Esophagus muscularis mucosa (tissue), 4 donors: ENCODE results near the gene TRPV6. TPM values are rescaled to one million over a fixed set of nuclear protein-coding genes. Genes with fewer than 3 reads are reported as not detected.

Experiments used
- DNase-seq: peaks from one replicate; pipeline ENCODE4 v3.0.0-alpha.2; 2017; ENCODE audit errors: extremely low spot score
- H3K27ac ChIP-seq, 4 donors: fragments of 200-600 bp; sonication (generic); replicated peaks in 1 of 4; 1 replicate in 3 of 4; 2 replicates in 1 of 4; pipeline ENCODE4 v1.5.1; 2016 to 2019; ENCODE audit warnings: mild to moderate bottlenecking in 1 of 4
- H3K27me3 ChIP-seq, 4 donors: fragments of 200-600 bp; sonication (generic); one replicate each; pipeline versions ENCODE4 v1.5.1 to v1.6.0; 2016 to 2019
- H3K36me3 ChIP-seq, 4 donors: fragments of 200-600 bp; sonication (generic); one replicate each; pipeline ENCODE4 v1.5.1; 2016 to 2019
- H3K4me1 ChIP-seq, 4 donors: fragments of 200-600 bp; sonication (generic); one replicate each; pipeline ENCODE4 v1.5.1; 2016 to 2019
- H3K4me3 ChIP-seq, 4 donors: fragments of 200-600 bp; sonication (generic); 1 replicate in 2 of 4; 2 replicates in 2 of 4; pipeline ENCODE4 v1.5.1; 2016 to 2019; ENCODE audit warnings: mild to moderate bottlenecking in 4 of 4, moderate library complexity in 1 of 4
- H3K9me3 ChIP-seq, 4 donors: fragments of 200-600 bp; sonication (generic); 1 replicate in 3 of 4; 2 replicates in 1 of 4; pipeline ENCODE4 v1.5.1; 2016 to 2019
- EP300 ChIP-seq: sonication (generic); formaldehyde crosslinking; IDR thresholded peaks from one replicate; pipeline ENCODE4 v1.6.1; 2017; ENCODE audit warnings: antibody characterized with exemption
- POLR2A ChIP-seq: fragments of 450-650 bp; IDR thresholded peaks from one replicate; pipeline ENCODE4 v1.6.1; 2017; ENCODE audit warnings: antibody characterized with exemption, moderate library complexity, mild to moderate bottlenecking, low read depth
- POLR2AphosphoS5 ChIP-seq, 2 donors: sonication (generic); formaldehyde crosslinking; IDR thresholded peaks; one replicate each; pipeline ENCODE4 v1.6.1; 2017; ENCODE audit warnings: antibody characterized with exemption in 2 of 2
- WGBS: methylation state at CpG from one replicate; pipeline ENCODE4 v1.1.5; 2018; 5-methylcytosine and 5-hydroxymethylcytosine counted together
- intact Hi-C: fragments of 100-400 bp; cut with DNase I; formaldehyde crosslinking; loops from one replicate; pipeline ENCODE4 v1.15.1; 2023
- total RNA-seq, 4 donors: library from RNA; depleted of rRNA; stranded (reverse); fragments of >200 nt; gene quantifications; one replicate each; pipeline versions ENCODE4 v1.1.0 to v1.2.1, GENCODE V29; 2016
- TF ChIP-seq, protein P1 (sequence below), 3 experiments: fragments of 200-600 bp in 2 of 3; fragments of 450-650 bp in 1 of 3; sonication (generic) in 2 of 3; IDR thresholded peaks; one replicate each; pipeline ENCODE4 v1.5.1; 2017 to 2019; ENCODE audit warnings: antibody characterized with exemption in 3 of 3, mild to moderate bottlenecking in 2 of 3, moderate library complexity in 1 of 3

The TRPV6 gene
- total RNA-seq, 4 donors from 2014 or later, result not detected

DNA sequence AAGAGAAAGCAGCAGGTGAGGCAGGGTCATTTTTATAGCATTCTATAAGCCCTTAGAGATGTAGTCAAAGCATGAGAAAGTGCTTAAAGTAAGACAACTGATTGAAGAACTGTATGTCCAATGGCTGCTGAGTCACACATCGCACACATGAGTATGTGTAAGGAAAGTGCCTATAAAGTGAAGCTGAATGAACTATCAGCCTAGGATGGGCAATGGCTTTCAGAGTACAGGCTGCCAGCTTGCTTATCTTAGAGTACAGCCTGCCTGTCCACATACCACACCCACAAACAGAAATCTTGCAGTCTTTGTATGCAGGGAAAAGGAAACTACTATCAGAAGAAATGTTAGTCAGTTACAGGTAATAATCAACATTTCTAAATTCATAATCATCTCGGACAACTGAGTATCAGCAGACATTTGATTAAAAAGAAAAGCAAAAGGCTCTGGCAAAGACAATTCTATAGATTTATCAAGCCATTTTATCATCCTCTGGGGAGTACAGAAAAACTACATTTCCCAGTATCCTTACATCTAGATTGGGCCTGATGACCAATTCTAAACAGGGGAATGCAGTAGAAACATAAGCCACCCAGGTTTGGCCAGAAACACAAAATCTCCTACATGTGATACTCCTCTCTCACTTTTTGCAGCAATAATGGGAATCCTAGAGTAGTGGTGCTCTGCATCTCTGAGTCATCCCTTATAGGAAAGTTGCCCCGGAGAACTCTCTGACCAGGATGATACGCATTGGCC is 46.9 kb downstream of the TRPV6 start:
- H3K36me3 ChIP-seq, result no peaks in the 10 kb centered on the region
- H3K4me1 ChIP-seq, result no peaks in the 10 kb centered on the region
- WGBS, result 69% methylated on average over 4 of the region's 4 CpGs
- no peak overlapping the region for H3K27ac ChIP-seq
- peaks cover 0 to 6% (median 0%) of the 10 kb centered on the region in 4 donors for H3K27me3 ChIP-seq
- TF ChIP-seq EP300, result no peak
- TF ChIP-seq POLR2AphosphoS5 (IDR thresholded peaks at IDR 0.05), result no peak
- TF ChIP-seq, protein P1, sequence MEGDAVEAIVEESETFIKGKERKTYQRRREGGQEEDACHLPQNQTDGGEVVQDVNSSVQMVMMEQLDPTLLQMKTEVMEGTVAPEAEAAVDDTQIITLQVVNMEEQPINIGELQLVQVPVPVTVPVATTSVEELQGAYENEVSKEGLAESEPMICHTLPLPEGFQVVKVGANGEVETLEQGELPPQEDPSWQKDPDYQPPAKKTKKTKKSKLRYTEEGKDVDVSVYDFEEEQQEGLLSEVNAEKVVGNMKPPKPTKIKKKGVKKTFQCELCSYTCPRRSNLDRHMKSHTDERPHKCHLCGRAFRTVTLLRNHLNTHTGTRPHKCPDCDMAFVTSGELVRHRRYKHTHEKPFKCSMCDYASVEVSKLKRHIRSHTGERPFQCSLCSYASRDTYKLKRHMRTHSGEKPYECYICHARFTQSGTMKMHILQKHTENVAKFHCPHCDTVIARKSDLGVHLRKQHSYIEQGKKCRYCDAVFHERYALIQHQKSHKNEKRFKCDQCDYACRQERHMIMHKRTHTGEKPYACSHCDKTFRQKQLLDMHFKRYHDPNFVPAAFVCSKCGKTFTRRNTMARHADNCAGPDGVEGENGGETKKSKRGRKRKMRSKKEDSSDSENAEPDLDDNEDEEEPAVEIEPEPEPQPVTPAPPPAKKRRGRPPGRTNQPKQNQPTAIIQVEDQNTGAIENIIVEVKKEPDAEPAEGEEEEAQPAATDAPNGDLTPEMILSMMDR (IDR thresholded peaks at IDR 0.05), result no peak
- TF ChIP-seq POLR2A, result no peak
- DNase-seq, result no peak
- H3K4me3 ChIP-seq, result no peak overlapping the region
- intact Hi-C loops, result no loop called here
- no peaks in the 10 kb centered on the region for H3K9me3 ChIP-seq

DNA sequence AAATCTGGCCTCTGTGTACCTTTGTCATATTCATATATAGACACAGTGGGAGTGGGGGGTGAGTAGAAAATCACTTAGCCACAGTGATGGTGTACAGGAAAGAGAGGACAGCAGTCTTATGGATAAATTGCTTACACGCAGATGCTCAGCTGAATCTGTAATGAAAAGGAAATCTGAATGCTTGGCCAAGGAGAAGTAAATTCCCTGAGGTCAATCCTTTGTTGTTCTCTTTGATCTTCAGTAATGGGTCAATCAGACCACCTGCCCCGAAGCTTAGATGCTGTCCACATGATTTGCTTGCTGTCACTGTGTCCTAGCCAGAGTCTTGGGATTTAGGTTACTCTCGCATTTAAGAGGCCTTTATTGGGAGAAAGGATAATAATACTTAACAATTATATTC is 49.1 kb downstream of the TRPV6 start:
- H3K27me3 ChIP-seq, result peaks cover 0 to 6% (median 0%) of the 10 kb centered on the region in 4 donors
- no peaks in the 10 kb centered on the region for H3K9me3 ChIP-seq
- H3K4me3 ChIP-seq, result no peak overlapping the region
- H3K36me3 ChIP-seq, result no peaks in the 10 kb centered on the region
- WGBS, result 82% methylated on average over 3 of the region's 3 CpGs
- no peaks in the 10 kb centered on the region for H3K4me1 ChIP-seq
- intact Hi-C loops, result no loop called here
- no peak overlapping the region for H3K27ac ChIP-seq
- DNase-seq, result no peak
- no peak for TF ChIP-seq POLR2A
- TF ChIP-seq, protein P1 (IDR thresholded peaks at IDR 0.05), result no peak
- TF ChIP-seq EP300, result no peak
- TF ChIP-seq POLR2AphosphoS5 (IDR thresholded peaks at IDR 0.05), result no peak

DNA sequence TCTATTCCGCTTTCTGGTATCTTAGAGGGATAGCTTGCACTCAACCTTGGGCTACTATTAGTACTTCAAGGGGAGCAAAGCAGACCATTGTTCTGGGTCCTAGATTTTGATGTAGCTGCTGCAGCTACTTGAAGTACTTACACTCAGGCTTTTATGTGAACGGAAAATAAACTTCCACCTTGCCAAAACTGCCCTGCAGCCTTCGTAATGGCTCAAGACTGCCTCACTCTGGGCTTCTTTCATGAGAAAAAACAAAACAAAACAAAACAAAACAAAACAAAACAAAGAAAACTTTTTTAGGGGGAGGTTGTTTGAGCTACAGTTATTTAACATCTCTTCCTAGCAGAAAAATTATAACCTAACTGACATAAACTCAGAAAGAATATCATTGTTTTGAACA is 50.1 kb downstream of the TRPV6 start:
- WGBS, result 18% methylated on average over 3 of the region's 3 CpGs

GRCh38 chr7:142833174-142834048 is 52.1 kb downstream of the TRPV6 start:
- intact Hi-C loops, result no loop called here
- TF ChIP-seq POLR2AphosphoS5 (IDR thresholded peaks at IDR 0.05), result no peak
- TF ChIP-seq EP300, result no peak
- TF ChIP-seq POLR2A, result no peak
- TF ChIP-seq, protein P1 (IDR thresholded peaks at IDR 0.05), result no peak
- WGBS, result 66% methylated on average over 6 of the region's 6 CpGs

More for the DNA sequence above, 50.1 kb downstream of the TRPV6 start:
- DNase-seq, result no peak
- Histone ChIP-seq H3K27ac (no peak overlapping the region), H3K4me3 (no peak overlapping the region), H3K27me3 (peaks cover 0 to 6% (median 0%) of the 10 kb centered on the region in 4 donors), H3K4me1 (no peaks in the 10 kb centered on the region), H3K9me3 (no peaks in the 10 kb centered on the region), H3K36me3 (no peaks in the 10 kb centered on the region)
- intact Hi-C loops, result no loop called here
- TF ChIP-seq POLR2A (no peak), EP300 (no peak), POLR2AphosphoS5 (IDR thresholded peaks at IDR 0.05) (no peak)
- TF ChIP-seq, protein P1 (IDR thresholded peaks at IDR 0.05), result no peak

More at GRCh38 chr7:142833174-142834048, 52.1 kb downstream of the TRPV6 start:
- Histone ChIP-seq H3K4me3 (no peak overlapping the region), H3K4me1 (no peaks in the 10 kb centered on the region), H3K36me3 (no peaks in the 10 kb centered on the region), H3K27ac (no peak overlapping the region), H3K27me3 (peaks cover 0 to 11% (median 0%) of the 10 kb centered on the region in 4 donors), H3K9me3 (no peaks in the 10 kb centered on the region)
- DNase-seq, result no peak
